Activated T-cell treated with anti-CD3 and anti-CD28 coated beads, Interleukin-2, amount 50 U/mL, for 72 hours (primary cell): Measurements from ENCODE around the gene MYMX. TPM values are rescaled to one million over a fixed set of nuclear protein-coding genes. Genes with fewer than 3 reads are reported as not detected.
A peak's percentile ranks its signal among the peaks of the same experiment; 100 is the strongest.

ENCODE experiments used
- ATAC-seq, 2 donors: fragments of 150-1000 bp; cut with Tn5 transposase; replicated peaks in 1 of 2; 2 replicates each; pipeline ENCODE4 v1.10.0; 2021; ENCODE audit warnings: moderate library complexity in 2 of 2, mild to moderate bottlenecking in 1 of 2
- DNase-seq, 2 donors: peaks; one replicate each; pipeline ENCODE4 v3.0.0; 2021 to 2022; ENCODE audit warnings: mixed read lengths in 1 of 2
- H3K27ac Mint-ChIP-seq: one replicate; pipeline ENCODE4 v1.8.0; 2022; ENCODE audit warnings: mild to moderate bottlenecking, moderate library complexity, mixed read lengths
- H3K27me3 Mint-ChIP-seq: one replicate; pipeline ENCODE4 v1.8.0; 2022; ENCODE audit warnings: low read depth, mixed read lengths
- H3K36me3 Mint-ChIP-seq, 2 donors: one replicate each; pipeline ENCODE4 v1.8.0; 2022; ENCODE audit warnings: mixed read lengths in 2 of 2, mild to moderate bottlenecking in 1 of 2; ENCODE audit not compliant: insufficient read depth in 2 of 2
- H3K4me1 Mint-ChIP-seq: one replicate; pipeline ENCODE4 v1.8.0; 2022; ENCODE audit warnings: low read depth, mixed read lengths
- H3K4me3 Mint-ChIP-seq, 2 donors: one replicate each; pipeline ENCODE4 v1.8.0; 2022; ENCODE audit warnings: mild to moderate bottlenecking in 2 of 2, mixed read lengths in 2 of 2, moderate library complexity in 2 of 2
- H3K9me3 Mint-ChIP-seq, 2 donors: one replicate each; pipeline ENCODE4 v1.8.0; 2022; ENCODE audit warnings: mixed read lengths in 2 of 2
- total RNA-seq, 2 donors: library from RNA; stranded (reverse); gene quantifications; one replicate each; pipeline ENCODE4 v1.2.3, GENCODE V29; 2022

MYMX gene
- total RNA-seq, 2 donors from 2014 or later = not detected

DNA sequence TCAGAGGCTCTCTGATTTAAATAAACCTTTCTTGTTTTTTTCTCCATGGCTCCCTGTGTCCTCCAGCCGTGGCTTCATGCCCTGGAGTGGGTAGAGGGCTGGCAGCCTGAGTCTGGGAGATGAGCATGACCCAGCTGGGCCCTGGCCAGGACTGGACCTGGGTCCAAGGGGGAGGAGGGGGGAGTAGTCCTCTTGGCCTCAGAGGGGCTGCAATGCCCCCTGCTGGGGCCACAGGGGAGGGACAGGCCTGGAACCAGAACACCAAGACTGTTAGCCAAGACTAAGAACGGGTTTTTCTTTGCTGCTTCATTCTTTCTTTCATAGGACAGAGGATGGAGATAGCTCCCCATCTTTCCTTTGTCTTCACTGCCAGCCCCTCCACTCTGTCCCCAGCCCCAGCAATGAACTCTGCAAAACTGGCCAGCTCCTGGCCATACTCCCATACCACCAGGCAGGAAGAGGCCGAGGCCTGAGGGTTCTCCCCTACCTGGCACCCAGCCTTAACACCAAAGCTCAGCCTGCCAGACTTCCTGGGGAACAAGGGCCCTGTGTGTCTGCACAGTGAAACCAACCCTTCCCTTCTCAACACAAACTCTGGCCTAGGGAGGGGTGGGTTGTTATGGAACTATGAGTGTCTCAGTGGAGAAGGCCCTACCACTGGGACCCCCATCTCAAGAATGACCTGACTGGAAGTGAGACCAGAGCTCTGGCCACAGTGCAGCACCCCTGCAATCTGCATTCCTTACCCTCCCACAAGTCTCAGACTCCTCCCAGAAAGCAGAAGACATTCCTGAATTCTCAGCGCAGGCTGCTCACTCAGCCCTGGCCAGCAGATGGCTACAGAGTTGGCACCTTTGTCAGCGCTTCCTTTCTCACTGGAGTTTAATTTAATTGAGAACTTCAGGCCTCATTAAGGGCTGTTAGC lies 17.6 kb downstream of the MYMX start:
- Mint-ChIP-seq H3K36me3 (peaks cover 0 to 7% of the 10 kb centered on the region in 2 donors), H3K27ac (no peak overlapping the region), H3K9me3 (no peaks in the 10 kb centered on the region), H3K4me3 (no peak overlapping the region), H3K4me1 (peaks cover 38% of the 10 kb centered on the region), H3K27me3 (no peaks in the 10 kb centered on the region)
- DNase-seq (peak in 1 of 2 donors; percentile 26), ATAC-seq (no peak)

DNA sequence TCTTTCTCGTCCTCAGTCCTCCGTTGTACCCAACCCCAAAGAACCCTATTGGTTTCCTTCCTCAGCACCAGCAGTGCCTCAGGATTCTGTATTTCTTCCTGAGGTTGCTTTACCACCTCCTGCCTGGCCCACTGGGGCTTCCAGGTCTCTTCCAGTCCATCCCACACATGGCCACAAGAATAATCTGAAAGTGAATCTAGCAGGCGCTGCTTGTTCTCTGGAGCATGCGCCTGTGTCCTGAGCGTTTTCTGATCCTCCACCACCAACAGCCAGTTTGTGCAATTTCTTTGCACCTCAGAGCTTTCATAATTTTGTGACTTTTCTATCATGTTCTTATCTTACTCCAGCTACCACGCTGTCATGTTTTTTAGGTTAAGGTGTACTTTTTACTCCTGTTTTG lies 18.5 kb downstream of the MYMX start:
- Mint-ChIP-seq H3K27ac (no peak overlapping the region), H3K9me3 (no peaks in the 10 kb centered on the region), H3K27me3 (no peaks in the 10 kb centered on the region), H3K36me3 (peaks cover 0 to 7% of the 10 kb centered on the region in 2 donors), H3K4me3 (no peak overlapping the region), H3K4me1 (peaks cover 38% of the 10 kb centered on the region)
- no peak for ATAC-seq
- no peak for DNase-seq

DNA sequence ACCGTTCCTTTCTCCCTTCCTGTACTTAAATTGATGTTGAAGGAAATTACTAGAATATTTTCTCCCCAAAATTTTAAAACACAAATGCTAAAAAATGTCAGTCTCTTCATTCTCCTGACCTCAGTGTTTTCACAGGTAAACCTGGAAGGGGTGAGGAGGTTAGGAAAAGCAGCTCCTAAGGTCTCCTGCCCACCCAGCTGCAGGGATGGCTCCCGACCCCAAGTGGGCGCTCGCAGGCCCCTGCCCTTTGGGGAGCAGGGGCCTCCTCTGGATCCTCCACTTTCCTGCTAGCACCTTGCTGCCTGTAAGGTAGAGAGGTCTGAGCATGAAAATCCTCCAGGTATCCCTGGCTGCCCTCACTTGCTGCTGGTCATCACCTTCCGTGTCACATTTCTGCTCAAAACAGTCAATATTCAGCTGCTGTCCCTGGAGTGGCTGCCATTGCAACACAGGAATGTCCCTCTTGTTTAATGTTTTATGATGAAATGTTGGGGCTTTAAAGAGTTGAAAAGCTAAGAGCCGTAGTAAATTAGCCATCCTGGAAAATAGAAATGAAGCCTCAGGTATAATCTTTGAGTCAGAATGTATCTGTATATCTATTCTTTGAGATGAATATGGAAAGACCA lies 19.3 kb downstream of the MYMX start:
- Mint-ChIP-seq H3K9me3 (no peaks in the 10 kb centered on the region), H3K27ac (no peak overlapping the region), H3K27me3 (no peaks in the 10 kb centered on the region), H3K4me1 (peaks cover 38% of the 10 kb centered on the region), H3K4me3 (peak overlapping the region in 1 of 2 donors; percentile 12), H3K36me3 (peaks cover 0 to 4% of the 10 kb centered on the region in 2 donors)
- no peak for ATAC-seq
- DNase-seq = no peak

DNA sequence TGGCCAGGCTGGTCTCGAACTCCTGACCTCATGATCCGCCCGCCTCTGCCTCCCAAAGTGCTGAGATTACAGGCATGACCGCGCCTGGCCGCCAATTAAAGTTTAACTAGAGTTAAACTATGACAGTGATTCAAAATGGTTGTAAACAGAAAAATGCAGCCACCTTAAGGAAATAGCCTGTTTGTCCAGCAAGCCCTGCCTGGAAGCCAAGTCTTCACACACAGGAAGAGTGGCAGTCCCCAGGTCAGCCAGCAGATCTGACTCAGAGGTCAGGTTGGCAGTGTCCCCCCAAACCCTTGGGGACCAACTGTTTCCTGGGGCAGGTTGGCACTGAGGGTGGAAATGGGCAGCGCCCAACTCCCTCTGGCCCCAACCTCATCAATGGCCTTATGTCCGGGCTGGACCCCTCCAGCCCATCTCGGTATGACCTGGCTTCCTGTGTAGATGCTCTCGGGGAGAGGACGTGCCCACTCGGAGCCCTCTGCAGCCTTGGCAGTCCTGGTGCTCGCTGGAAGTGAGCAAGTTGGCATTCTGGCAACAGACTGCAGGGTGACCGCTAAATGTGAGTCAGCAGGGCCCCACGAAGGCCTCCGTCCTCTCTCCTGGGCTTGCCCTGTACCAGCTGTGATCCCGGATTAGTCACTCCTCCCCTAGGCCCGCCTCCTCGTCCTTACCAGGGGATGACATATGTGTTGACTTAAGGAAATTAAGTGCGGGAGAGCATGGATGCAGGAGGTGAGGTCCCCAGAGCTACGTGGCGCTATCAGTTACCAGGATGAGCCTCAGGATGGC lies 20.5 kb downstream of the MYMX start:
- DNase-seq (peak; percentile 80 to 86), ATAC-seq (peak; percentile 85 to 86)
- peaks cover 0 to 4% of the 10 kb centered on the region in 2 donors for H3K36me3 Mint-ChIP-seq
- peaks cover 38% of the 10 kb centered on the region for H3K4me1 Mint-ChIP-seq
- H3K9me3 Mint-ChIP-seq = no peaks in the 10 kb centered on the region
- peak overlapping the region; percentile 38 for H3K27ac Mint-ChIP-seq
- peak overlapping the region; percentile 38 to 90 for H3K4me3 Mint-ChIP-seq
- no peaks in the 10 kb centered on the region for H3K27me3 Mint-ChIP-seq

DNA sequence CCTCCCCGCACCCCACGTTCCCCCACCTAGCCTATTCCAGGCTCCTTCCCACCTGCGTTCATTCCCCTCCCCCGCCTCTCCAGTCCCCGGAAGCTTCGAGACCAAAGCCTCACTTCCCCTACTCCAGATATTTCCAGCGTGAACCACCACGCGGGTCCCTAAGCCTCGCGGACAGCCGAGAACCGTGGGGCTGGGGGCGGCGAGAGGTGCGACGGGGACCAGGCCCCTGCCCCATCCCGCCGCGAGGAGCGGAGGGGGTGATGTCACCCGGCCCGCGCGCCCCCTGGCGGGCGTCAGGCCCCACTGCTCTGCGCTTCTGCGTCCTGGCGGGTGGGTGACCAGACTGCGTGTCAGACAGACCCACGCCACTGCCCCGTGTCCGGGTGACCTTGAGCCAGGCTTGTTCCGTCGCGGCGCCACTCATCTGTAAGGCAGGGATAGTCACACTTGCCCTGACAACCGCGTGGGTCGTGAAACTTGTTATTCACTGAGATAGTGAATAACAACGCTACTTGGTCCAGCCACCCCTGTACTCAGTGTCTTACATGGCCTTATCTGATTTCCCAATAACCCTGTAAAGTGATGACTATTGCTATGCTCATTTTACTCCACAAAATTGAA lies 21.2 kb downstream of the MYMX start:
- Mint-ChIP-seq H3K4me1 (peaks cover 38% of the 10 kb centered on the region), H3K4me3 (peak overlapping the region; percentile 38 to 90), H3K36me3 (peaks cover 0 to 3% of the 10 kb centered on the region in 2 donors)

DNA sequence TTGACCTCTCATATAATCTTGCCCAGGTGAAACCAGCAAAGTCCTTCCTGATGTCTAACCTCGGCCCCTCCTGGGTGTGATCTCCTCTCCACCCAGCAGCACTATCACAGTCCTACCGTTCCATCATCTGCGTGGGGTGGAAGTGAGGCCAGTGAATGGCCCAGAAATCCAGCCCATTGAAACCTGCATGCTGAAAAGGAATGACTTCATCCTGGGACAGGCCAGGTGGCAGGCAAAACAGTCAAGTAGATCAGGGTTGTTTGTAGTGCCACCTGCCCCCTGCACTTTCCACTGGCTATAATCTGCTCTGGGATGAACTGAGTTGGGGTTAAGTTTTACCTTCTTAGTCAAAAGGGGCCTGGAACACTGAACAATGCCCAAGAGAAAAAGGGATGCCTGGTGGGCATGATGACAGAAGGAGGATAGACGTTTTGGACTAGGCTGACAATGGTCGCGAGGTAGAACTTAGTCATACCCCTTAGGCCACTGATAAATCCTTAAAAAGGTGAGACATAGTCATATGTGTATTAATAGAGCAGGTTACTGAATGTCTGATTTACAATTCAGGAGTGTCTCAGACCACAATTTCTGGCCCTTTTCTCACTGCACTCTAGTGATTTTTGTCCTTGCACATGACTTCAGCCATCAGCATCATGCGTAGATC lies 22.1 kb downstream of the MYMX start:
- Mint-ChIP-seq H3K27me3 (no peaks in the 10 kb centered on the region), H3K27ac (peak overlapping the region; percentile 38), H3K9me3 (no peaks in the 10 kb centered on the region), H3K4me1 (peaks cover 33% of the 10 kb centered on the region), H3K4me3 (peak overlapping the region; percentile 38 to 90), H3K36me3 (no peaks in the 10 kb centered on the region)
- DNase-seq = no peak
- ATAC-seq = no peak

More for the DNA sequence above, 21.2 kb downstream of the MYMX start:
- H3K27ac Mint-ChIP-seq = peak overlapping the region; percentile 38
- peak; percentile 81 for ATAC-seq
- no peaks in the 10 kb centered on the region for H3K9me3 Mint-ChIP-seq
- peak; percentile 84 to 90 for DNase-seq
- H3K27me3 Mint-ChIP-seq = no peaks in the 10 kb centered on the region

DNA sequence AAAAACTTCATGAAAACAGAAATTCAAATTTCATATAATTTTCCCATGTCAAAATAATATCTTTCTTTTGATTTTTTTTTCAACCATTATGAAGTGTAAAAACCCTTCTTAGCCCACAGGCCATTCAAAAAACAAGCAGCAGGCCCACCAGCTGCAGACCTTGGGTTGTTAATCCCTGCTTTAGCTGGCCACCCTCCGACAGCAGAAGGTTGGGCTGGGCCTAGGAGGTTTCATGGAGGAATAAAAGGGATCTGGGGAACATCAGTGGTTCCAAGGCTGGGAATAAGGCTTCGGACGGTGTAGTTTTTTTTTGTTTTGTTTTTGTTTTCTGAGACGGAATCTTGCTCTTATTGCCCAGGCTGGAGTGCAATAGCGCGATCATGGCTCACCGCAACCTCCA lies 26.6 kb downstream of the MYMX start:
- Mint-ChIP-seq H3K27me3 (no peaks in the 10 kb centered on the region), H3K4me3 (no peak overlapping the region), H3K4me1 (peaks cover 23% of the 10 kb centered on the region), H3K36me3 (peaks cover 6 to 8% of the 10 kb centered on the region in 2 donors), H3K9me3 (no peaks in the 10 kb centered on the region), H3K27ac (no peak overlapping the region)
- ATAC-seq (no peak), DNase-seq (no peak)

DNA sequence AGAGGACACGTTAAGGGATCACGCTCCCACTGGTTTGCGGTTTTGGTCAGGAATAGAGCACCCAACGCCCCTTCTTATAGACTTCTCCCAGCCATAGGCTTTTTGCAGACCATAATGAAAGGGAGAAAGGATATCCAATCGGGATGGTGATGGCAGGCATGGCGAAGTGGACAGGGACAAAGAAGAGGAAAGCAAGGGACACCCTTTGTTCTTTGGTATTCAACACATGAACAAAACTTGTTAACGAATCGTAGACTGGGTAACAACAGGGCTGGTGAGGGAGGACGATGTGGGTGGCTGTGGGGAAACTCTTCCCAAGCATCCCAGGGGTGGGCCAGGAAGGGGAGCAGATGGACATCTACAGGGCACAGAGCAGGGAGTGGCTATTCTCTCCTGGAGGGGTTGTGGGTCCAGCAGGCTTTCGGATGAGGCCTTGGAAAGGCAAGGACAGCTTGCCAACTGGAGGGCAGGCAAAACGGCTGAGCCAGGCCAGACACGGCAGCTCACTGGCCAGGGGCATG lies 28.7 kb downstream of the MYMX start:
- Mint-ChIP-seq H3K36me3 (peaks cover 24 to 26% of the 10 kb centered on the region in 2 donors), H3K4me1 (peaks cover 35% of the 10 kb centered on the region), H3K27ac (peak overlapping the region; percentile 81), H3K27me3 (no peaks in the 10 kb centered on the region), H3K4me3 (peak overlapping the region; percentile 97), H3K9me3 (no peaks in the 10 kb centered on the region)
- DNase-seq = no peak
- no peak for ATAC-seq

DNA sequence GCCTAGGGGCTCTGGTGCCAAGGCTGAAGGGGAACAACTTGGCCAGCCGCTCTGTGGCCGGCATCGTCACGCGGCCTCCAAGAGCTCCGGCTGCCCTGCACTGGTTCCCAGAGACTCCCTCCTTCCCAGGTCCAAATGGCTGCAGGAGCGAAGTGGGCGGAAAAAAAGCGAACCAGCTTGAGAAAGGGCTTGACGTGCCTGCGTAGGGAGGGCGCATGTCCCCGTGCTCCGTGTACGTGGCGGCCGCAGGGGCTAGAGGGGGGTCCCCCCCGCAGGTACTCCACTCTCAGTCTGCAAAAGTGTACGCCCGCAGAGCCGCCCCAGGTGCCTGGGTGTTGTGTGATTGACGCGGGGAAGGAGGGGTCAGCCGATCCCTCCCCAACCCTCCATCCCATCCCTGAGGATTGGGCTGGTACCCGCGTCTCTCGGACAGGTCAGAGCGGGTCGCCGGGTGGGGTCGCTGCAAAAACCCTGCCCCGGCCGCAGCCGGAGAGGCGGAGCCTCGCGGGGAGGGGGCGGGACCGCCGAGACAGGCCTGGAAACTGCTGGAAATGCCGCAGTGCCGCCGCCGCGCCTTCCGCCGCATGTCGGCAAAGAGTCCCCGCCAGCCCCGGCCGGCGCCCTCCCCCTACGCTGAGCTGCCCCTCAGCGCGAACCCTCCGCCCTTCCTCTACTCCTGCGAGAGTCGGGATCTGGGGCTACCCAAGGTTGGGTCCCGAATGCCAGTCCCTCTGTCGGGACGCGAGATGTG lies 29.4 kb downstream of the MYMX start:
- DNase-seq (peak; percentile 88 to 93), ATAC-seq (peak; percentile 46 to 50)
- H3K9me3 Mint-ChIP-seq = no peaks in the 10 kb centered on the region
- no peaks in the 10 kb centered on the region for H3K27me3 Mint-ChIP-seq
- peaks cover 42% of the 10 kb centered on the region for H3K4me1 Mint-ChIP-seq
- H3K36me3 Mint-ChIP-seq = peaks cover 24 to 32% of the 10 kb centered on the region in 2 donors
- peak overlapping the region; percentile 64 for H3K27ac Mint-ChIP-seq
- peak overlapping the region; percentile 97 for H3K4me3 Mint-ChIP-seq

DNA sequence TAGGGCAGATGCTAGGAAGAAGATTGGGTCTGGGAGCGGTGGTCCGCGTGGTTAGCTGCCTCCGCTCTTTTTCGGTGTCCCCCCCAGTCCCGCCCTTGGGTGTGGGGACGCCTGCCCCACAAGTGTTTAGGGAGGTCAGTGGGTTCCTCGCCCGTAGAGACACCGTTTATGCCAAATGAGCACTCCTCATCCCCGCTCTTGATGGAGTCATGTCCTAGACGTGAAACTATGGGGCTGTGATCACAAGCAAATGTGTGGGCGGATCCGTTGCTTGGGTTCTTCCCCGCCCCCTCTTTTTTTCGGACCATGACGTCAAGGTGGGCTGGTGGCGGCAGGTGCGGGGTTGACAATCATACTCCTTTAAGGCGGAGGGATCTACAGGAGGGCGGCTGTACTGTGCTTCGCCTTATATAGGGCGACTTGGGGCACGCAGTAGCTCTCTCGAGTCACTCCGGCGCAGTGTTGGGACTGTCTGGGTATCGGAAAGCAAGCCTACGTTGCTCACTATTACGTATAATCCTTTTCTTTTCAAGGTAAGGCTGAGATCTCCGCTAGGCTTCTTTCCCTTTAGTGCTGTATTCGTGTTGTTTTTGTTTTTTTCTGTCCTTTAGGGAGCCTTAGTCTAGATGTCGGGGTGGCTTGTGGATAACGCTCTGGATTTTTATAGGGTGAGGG lies 30.1 kb downstream of the MYMX start, which contains the start of gene HSP90AB1:
Gene HSP90AB1, plus strand, starts transcription at position 439 of the 675 bp plus-strand sequence. CDS start 1,529 bp downstream, outside the sequence.
- Mint-ChIP-seq H3K27ac (peak within 1 kb of the TSS; percentile 87), H3K9me3 (no peaks in the 10 kb centered on the region), H3K27me3 (no peaks in the 10 kb centered on the region), H3K4me1 (peaks cover 49% of the 10 kb centered on the region), H3K36me3 (peaks cover 27 to 38% of the 10 kb centered on the region in 2 donors), H3K4me3 (peak within 1 kb of the TSS; percentile 97)
- DNase-seq (peak; percentile 97 to 98), ATAC-seq (peak; percentile 81 to 83)
